ENCODE results near the gene FGF2.
"Not testable (repeated sequence)": the region's sequence is repeated elsewhere in the genome, so short reads cannot be mapped to it uniquely, and the experiment has no call there.

The FGF2 gene

DNA sequence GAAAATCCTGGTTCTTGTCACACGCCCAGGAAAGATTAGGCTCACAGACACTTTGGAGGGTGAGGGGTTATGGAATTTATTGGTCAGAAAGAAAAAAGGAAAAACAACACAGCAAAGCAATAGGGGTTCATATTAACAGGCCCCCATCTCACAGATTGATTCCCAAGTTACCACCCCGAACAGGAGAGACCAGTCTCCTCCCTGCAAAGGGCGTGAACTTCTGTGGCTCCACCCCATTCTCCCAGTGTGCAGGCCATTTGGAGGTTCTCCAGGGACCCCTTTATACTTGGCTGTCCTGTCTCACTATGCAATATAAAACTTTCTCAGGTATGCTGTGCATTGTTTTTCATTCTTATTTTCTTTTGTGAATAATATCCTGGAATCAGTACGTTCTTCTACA is 7.4 kb downstream of the FGF2 start:
- H3K4me3 ChIP-seq (ENCODE audit: low read length): no peak overlapping the region
- TF ChIP-seq, protein P1, sequence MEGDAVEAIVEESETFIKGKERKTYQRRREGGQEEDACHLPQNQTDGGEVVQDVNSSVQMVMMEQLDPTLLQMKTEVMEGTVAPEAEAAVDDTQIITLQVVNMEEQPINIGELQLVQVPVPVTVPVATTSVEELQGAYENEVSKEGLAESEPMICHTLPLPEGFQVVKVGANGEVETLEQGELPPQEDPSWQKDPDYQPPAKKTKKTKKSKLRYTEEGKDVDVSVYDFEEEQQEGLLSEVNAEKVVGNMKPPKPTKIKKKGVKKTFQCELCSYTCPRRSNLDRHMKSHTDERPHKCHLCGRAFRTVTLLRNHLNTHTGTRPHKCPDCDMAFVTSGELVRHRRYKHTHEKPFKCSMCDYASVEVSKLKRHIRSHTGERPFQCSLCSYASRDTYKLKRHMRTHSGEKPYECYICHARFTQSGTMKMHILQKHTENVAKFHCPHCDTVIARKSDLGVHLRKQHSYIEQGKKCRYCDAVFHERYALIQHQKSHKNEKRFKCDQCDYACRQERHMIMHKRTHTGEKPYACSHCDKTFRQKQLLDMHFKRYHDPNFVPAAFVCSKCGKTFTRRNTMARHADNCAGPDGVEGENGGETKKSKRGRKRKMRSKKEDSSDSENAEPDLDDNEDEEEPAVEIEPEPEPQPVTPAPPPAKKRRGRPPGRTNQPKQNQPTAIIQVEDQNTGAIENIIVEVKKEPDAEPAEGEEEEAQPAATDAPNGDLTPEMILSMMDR (conservative IDR thresholded peaks at IDR 0.05; ENCODE audit: low read depth, low read length): no peak
- no peak for DNase-seq (ENCODE audit: low read depth)

DNA sequence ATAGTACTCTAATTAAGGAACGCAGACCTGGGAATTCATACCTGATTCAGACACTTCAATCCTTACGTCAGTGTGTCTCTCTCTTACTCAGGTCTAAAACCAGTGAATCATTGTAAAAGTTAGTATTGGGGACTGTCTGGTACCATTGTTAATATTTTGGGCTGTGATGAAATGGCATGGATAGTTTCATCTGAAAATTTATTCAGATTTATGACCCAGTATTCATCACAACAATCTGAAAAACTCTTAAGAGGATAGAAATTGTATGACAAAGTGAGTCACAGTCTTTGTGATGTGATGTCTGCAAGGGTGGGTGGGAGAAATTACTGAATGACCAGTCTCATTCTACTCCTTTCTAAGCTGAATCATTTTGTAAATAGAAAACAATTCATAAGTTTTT is 10.3 kb downstream of the FGF2 start:
- DNase-seq (ENCODE audit: low read depth): no peak
- TF ChIP-seq, protein P1 (conservative IDR thresholded peaks at IDR 0.05; ENCODE audit: low read depth, low read length): no peak
- no peak overlapping the region for H3K4me3 ChIP-seq (ENCODE audit: low read length)

DNA sequence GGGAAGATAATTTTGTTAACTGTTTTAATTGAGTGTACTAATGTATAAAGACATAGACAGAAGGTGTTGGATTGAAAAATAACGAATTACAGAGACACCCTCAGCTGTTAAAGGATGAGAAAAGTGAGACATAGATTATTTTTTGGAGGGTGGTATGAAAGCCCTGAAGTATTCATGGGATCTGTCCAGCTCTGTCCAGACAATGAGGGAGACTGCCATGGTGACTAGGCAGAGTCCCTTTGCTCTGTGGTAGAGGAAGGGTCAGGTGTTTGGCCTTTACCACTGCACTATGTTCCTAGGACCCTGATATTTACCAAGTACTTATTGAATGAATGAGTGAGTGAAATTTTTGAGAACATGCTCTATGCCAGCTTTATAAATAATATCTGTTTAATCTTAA is 11.4 kb downstream of the FGF2 start:
- no peak overlapping the region for H3K4me3 ChIP-seq (ENCODE audit: low read length)
- TF ChIP-seq, protein P1 (conservative IDR thresholded peaks at IDR 0.05; ENCODE audit: low read depth, low read length): no peak
- no peak for DNase-seq (ENCODE audit: low read depth)

DNA sequence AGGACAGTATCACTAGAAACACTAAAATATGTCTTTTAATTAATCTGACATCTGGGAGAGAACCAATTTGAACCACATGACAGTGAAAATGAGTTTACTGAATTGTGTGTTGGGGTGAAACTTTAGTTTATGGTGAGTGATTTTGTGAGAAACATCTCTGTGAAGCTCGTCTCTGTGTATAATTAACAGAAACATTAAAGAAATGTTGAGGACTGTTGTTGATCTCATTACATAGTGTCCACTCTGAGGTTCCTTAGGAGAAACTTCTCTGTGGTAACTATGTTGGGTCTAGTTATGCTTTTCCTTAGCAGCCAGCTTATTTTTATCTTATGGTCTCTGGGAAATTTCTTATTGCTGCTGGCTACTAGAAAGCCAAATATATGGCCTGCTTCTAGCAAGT is 15.8 kb downstream of the FGF2 start:
- no peak overlapping the region for H3K4me3 ChIP-seq (ENCODE audit: low read length)
- TF ChIP-seq, protein P1 (conservative IDR thresholded peaks at IDR 0.05; ENCODE audit: low read depth, low read length): no peak
- DNase-seq (ENCODE audit: low read depth): no peak

DNA sequence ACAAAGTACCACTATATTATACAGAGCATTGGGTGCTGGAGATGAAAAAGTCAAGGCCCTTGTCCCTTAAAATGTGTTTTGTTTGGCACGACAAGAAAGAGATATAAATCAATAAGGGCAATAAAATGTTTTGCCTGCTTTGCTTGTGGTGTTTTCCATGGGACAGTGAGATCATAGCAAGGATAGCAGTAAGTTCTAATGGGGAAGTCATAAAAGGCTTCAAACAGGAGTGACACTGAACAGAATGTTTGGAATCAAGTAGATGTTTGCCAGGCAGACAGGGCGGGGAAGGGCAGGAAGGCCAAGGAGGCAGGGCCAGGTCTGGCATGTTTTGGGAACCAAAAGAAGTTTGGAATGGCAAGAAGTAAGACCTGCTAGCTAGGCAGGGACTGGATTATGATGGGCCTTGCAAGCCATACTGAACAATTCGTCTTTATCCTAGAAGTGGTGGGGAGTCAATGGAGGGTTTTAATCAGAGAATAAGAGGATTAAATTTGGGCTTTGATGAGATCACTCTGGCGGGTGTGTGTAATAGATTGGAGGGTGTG is 16.4 kb downstream of the FGF2 start:
- H3K4me3 ChIP-seq (ENCODE audit: low read length): no peak overlapping the region
- peak; percentile 82 for DNase-seq (ENCODE audit: low read depth)
- TF ChIP-seq, protein P1 (conservative IDR thresholded peaks at IDR 0.05; ENCODE audit: low read depth, low read length): no peak

DNA sequence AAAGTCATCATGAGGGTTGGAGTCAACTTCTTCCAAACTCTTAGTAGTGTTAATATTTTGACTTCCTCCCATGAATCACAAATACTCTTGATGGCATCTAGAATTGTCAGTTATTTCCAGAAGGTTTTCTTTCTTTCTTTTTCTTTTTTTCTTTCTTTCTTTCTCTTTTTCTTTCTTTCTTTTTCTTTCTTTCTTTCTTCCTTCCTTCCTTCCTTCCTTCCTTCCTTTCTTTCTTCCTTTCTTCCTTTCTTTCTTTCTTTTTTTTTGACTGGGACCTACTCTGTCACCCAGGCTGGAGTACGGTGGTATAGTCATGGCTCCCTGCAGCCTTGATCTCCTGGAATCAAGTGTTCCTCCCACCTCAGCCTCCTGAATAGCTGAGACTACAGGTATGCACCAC is 17.8 kb downstream of the FGF2 start:
- H3K4me3 ChIP-seq (ENCODE audit: low read length); DNase-seq (ENCODE audit: low read depth): not testable (repeated sequence)

DNA sequence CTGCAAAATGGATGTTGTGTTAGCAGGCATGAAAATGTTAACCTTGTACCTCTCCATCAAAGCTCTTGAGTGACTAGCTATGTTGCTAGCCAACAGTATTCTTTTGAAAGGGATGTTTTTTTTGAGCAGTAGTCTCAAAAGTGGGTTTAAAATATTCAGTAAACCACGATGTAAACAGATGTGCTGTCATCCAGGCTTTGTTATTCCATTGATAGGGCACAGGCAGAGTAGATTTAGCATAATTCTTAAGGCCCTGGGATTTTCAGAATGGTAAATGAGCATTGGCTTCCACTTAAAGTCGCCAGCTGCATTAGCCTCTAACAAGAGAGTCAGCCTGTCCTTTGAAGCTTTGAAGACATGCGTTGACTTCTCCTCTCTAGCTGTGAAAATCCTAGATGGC is 18.4 kb downstream of the FGF2 start:
- TF ChIP-seq, protein P1 (conservative IDR thresholded peaks at IDR 0.05; ENCODE audit: low read depth, low read length): no peak
- DNase-seq (ENCODE audit: low read depth): no peak

DNA sequence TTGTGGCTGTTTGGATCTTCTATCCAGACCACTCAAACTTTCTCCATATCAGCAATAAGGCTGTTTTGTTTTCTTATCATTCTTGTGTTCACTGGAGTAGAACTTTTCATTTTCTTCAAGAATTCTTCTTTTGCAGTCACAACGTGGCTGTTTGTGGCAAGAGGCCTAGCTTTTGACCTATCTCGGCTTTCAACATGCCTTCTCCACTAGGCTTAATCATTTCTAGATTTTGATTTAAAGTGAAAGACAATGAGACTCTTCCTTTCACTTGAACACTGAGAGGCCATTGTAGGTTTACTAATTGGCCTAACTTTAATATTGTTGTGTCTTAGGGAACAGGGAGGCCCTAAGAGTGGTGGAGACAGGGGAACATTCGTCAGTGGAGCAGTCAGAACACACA is 19.1 kb downstream of the FGF2 start:
- no peak for DNase-seq (ENCODE audit: low read depth)
- TF ChIP-seq, protein P1 (conservative IDR thresholded peaks at IDR 0.05; ENCODE audit: low read depth, low read length): no peak
- no peak overlapping the region for H3K4me3 ChIP-seq (ENCODE audit: low read length)

More for the DNA sequence above, 18.4 kb downstream of the FGF2 start:
- H3K4me3 ChIP-seq (ENCODE audit: low read length): no peak overlapping the region
